Caco-2 (cell line): ENCODE data around the gene TIMMDC1. TPM values are rescaled to one million over a fixed set of nuclear protein-coding genes. Genes with fewer than 3 reads are reported as not detected.

ENCODE experiments used
- BruUV-seq: library from RNA; stranded (reverse); fragments of 400-500 nt; replicated peaks from 2 replicates; lab custom pipeline; 2021; lab: Mats Ljungman, UMichigan
- CTCF ChIA-PET: fragments of 300-600 bp; sonication (Branson Sonifier 250); formaldehyde crosslinking; loops from one replicate; lab custom pipeline; 2022; ENCODE audit warnings: antibody characterized with exemption; lab: Charles Lee
- POLR2A ChIA-PET: fragments of 300-600 bp; sonication (Branson Sonifier 250); formaldehyde crosslinking; loops from one replicate; lab custom pipeline; 2022; ENCODE audit warnings: antibody characterized with exemption; lab: Charles Lee
- DNase-seq, 2 experiments: peaks; one replicate each; pipeline versions ENCODE4 v3.0.0 to v3.0.0-alpha.2; 2020 to 2022
- H3K27me3 ChIP-seq: replicated peaks from 2 replicates; pipeline ENCODE4 v1.6.0; 2011; ENCODE audit warnings: low read length; ENCODE audit not compliant: control insufficient read depth, insufficient read depth
- H3K36me3 ChIP-seq: 2 replicates; pipeline ENCODE4 v1.5.1; 2011; ENCODE audit warnings: low read length; ENCODE audit not compliant: control insufficient read depth, insufficient read depth
- H3K4me1 ChIP-seq: fragments of 250-450 bp; sonication (Bioruptor Pico); 2 replicates; pipeline ENCODE4 v1.5.1; 2020; ENCODE audit warnings: mild to moderate bottlenecking
- H3K4me3 ChIP-seq: 2 replicates; pipeline ENCODE4 v1.5.1; 2011; ENCODE audit warnings: low read depth, mild to moderate bottlenecking, control low read depth, low read length
- H3K9me3 ChIP-seq: fragments of 250-450 bp; sonication (Bioruptor Pico); 2 replicates; pipeline ENCODE4 v1.5.1; 2020; ENCODE audit warnings: mild to moderate bottlenecking, moderate library complexity
- H3K27ac Mint-ChIP-seq: one replicate; pipeline ENCODE4 v1.8.0; 2022; ENCODE audit warnings: mixed read lengths; ENCODE audit not compliant: unreplicated experiment
- H3K27me3 Mint-ChIP-seq: one replicate; pipeline ENCODE4 v1.8.0; 2022; ENCODE audit warnings: mixed read lengths; ENCODE audit not compliant: insufficient read depth, unreplicated experiment
- H3K36me3 Mint-ChIP-seq: one replicate; pipeline ENCODE4 v1.8.0; 2022; ENCODE audit warnings: mild to moderate bottlenecking, mixed read lengths; ENCODE audit not compliant: insufficient read depth, unreplicated experiment
- H3K4me1 Mint-ChIP-seq: one replicate; pipeline ENCODE4 v1.8.0; 2022; ENCODE audit warnings: low read depth, mixed read lengths; ENCODE audit not compliant: unreplicated experiment
- H3K4me3 Mint-ChIP-seq: one replicate; pipeline ENCODE4 v1.8.0; 2022; ENCODE audit warnings: mild to moderate bottlenecking, moderate library complexity, mixed read lengths; ENCODE audit not compliant: unreplicated experiment
- H3K9me3 Mint-ChIP-seq: one replicate; pipeline ENCODE4 v1.8.0; 2022; ENCODE audit warnings: mixed read lengths; ENCODE audit not compliant: unreplicated experiment
- intact Hi-C: fragments of 100-400 bp; cut with micrococcal nuclease; formaldehyde crosslinking; loops from one replicate; pipeline ENCODE4 v1.10.0; 2022; ENCODE audit not compliant: unreplicated experiment
- total RNA-seq: library from RNA; stranded (reverse); gene quantifications from 2 replicates; pipeline ENCODE4 v1.2.3, GENCODE V29; 2022
- TF ChIP-seq, protein P1 (sequence below), 2 experiments: fragments of 200-600 bp in 1 of 2; IDR thresholded peaks; 1 replicate in 1 of 2; 2 replicates in 1 of 2; pipeline versions ENCODE4 v1.5.1 to v1.8.0; 2011 to 2022; ENCODE audit warnings: antibody characterized with exemption in 1 of 2, control low read depth in 1 of 2, inconsistent platforms in 1 of 2, low read depth in 1 of 2, low read length in 1 of 2, mild to moderate bottlenecking in 1 of 2, moderate library complexity in 1 of 2; ENCODE audit not compliant: insufficient read depth in 1 of 2, severe bottlenecking in 1 of 2, unreplicated experiment in 1 of 2

TIMMDC1 gene
- total RNA-seq, 1 experiment from 2014 or later = 66.7 TPM

DNA sequence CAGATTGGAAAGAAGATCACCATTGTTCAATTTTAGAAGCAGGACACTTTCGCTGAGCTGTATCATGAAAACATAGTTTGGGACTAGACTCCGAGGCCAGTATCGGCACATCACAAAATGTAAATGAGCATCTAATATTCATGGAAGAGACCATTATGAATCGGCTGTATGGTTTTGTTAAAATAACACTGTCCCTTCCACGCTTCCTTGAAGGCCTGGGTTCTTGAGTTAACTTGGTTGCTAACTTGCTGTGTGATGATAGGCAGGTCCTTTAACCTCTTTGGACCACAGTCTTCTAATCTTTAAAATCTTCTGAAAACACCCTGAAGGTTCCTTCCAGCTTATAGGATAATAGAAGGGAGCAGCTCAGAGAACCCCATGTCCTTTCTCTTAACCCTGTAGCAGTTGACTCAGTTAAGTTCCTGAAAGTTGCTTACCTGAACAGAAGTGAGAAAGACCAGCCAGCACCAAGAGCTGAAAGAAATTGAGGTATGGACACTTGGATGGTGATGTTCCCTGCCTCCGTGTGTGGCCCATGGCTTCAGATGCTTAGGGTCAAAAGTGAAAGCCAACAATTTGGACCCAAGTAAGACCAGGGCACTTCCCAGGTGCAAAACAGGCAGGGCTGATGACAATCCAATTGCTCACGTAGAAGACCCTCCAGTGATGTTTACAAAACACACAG, 59.0 kb downstream of the TIMMDC1 start:
- Histone ChIP-seq H3K36me3 (no peaks in the 10 kb centered on the region), H3K4me3 (no peak overlapping the region), H3K9me3 (no peaks in the 10 kb centered on the region), H3K27me3 (no peaks in the 10 kb centered on the region; the same call in 1 of the 2 replicates), H3K4me1 (no peaks in the 10 kb centered on the region)
- TF ChIP-seq, protein P1, sequence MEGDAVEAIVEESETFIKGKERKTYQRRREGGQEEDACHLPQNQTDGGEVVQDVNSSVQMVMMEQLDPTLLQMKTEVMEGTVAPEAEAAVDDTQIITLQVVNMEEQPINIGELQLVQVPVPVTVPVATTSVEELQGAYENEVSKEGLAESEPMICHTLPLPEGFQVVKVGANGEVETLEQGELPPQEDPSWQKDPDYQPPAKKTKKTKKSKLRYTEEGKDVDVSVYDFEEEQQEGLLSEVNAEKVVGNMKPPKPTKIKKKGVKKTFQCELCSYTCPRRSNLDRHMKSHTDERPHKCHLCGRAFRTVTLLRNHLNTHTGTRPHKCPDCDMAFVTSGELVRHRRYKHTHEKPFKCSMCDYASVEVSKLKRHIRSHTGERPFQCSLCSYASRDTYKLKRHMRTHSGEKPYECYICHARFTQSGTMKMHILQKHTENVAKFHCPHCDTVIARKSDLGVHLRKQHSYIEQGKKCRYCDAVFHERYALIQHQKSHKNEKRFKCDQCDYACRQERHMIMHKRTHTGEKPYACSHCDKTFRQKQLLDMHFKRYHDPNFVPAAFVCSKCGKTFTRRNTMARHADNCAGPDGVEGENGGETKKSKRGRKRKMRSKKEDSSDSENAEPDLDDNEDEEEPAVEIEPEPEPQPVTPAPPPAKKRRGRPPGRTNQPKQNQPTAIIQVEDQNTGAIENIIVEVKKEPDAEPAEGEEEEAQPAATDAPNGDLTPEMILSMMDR (IDR thresholded peaks at IDR 0.05; ENCODE audit: insufficient read depth in 1 of 2, low read depth in 1 of 2, low read length in 1 of 2, severe bottlenecking in 1 of 2, unreplicated experiment in 1 of 2) = no peak
- no peaks in the 10 kb centered on the region for H3K36me3 Mint-ChIP-seq
- no TSS peak for BruUV-seq
- H3K4me3 Mint-ChIP-seq = no peak overlapping the region
- peaks cover 7% of the 10 kb centered on the region for H3K4me1 Mint-ChIP-seq
- no peak for DNase-seq
- ChIA-PET POLR2A (no interaction called here), CTCF (interaction anchor here (1.0 kb wide), 1 partner anchor 17 kb away, joined by 3 read pairs; no protein-coding TSS in a partner anchor)
- H3K27ac Mint-ChIP-seq = no peak overlapping the region
- H3K27me3 Mint-ChIP-seq = peaks cover 18% of the 10 kb centered on the region
- H3K9me3 Mint-ChIP-seq = no peaks in the 10 kb centered on the region
- intact Hi-C loops = no loop called here

DNA sequence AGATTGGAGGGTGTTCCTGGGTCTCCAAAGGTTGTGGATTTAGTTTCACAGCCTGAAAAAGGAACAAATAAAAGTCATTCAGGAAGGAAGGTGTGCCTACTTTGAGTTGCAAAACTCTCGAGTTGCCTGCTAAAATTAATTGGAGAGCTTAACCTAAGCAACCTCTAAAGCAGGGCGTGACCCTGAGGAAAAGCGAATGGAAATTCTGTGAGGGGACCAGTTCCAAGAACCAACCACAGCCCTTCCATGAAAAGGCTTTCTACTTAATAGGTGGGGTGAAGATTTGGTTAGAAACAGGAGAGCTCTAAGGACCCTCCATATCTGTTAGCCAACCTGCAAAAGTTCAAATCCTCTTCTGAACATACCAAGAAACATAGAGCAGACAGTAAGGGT, 59.5 kb downstream of the TIMMDC1 start:
- peaks cover 18% of the 10 kb centered on the region for H3K27me3 Mint-ChIP-seq
- no peaks in the 10 kb centered on the region for H3K4me1 ChIP-seq
- no TSS peak for BruUV-seq
- no peaks in the 10 kb centered on the region; the same call in 1 of the 2 replicates for H3K27me3 ChIP-seq
- peaks cover 7% of the 10 kb centered on the region for H3K4me1 Mint-ChIP-seq
- no peak overlapping the region for H3K27ac Mint-ChIP-seq
- intact Hi-C loops = no loop called here
- no peak for DNase-seq
- H3K9me3 ChIP-seq = no peaks in the 10 kb centered on the region
- ChIA-PET CTCF (interaction anchor here (1.0 kb wide), 1 partner anchor 16 kb away, joined by 3 read pairs; no protein-coding TSS in a partner anchor), POLR2A (no interaction called here)
- H3K9me3 Mint-ChIP-seq = no peaks in the 10 kb centered on the region
- H3K4me3 ChIP-seq = no peak overlapping the region
- no peak overlapping the region for H3K4me3 Mint-ChIP-seq
- no peaks in the 10 kb centered on the region for H3K36me3 ChIP-seq
- TF ChIP-seq, protein P1 (IDR thresholded peaks at IDR 0.05; ENCODE audit: insufficient read depth in 1 of 2, low read depth in 1 of 2, low read length in 1 of 2, severe bottlenecking in 1 of 2, unreplicated experiment in 1 of 2) = no peak
- H3K36me3 Mint-ChIP-seq = no peaks in the 10 kb centered on the region

DNA sequence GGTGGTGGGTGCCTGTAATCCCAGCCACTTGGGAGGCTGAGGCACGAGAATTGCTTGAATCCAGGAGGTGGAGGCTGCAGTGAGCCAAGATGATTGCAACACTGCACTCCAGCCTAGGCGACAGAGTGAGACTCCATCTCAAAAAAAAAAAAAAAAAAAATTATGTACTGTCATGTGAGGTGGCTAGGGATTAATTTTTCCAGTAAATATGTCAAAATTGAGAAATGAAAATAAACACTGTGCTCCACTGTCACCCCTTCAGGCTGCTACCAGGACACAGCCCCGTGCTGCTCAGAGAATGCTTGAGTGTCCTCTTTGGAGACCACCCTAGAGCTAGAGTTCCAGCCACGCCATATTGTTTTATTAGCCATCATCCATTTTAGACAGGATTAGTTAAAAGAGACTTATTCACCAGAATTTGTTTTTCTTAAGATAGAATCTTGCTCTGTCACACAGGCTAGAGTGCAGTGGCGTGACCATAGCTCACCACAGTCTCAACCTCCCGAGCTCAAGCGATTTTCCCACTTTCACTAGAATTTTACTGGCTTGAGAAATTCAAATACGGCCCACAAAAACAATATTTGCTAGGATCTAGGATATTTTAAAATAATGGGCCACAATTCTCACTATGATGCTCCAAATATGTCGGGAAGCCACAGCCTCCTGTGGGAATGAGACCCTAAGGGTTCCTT, 60.4 kb downstream of the TIMMDC1 start:
- peaks cover 7% of the 10 kb centered on the region for H3K4me1 Mint-ChIP-seq
- Histone ChIP-seq H3K4me3 (no peak overlapping the region), H3K27me3 (no peaks in the 10 kb centered on the region; the same call in 1 of the 2 replicates), H3K4me1 (no peaks in the 10 kb centered on the region), H3K9me3 (no peaks in the 10 kb centered on the region), H3K36me3 (no peaks in the 10 kb centered on the region)
- H3K27ac Mint-ChIP-seq = no peak overlapping the region
- intact Hi-C loops = loop anchor here (1.0 kb wide), 1 partner anchor 283 kb away; no protein-coding TSS in a partner anchor
- POLR2A ChIA-PET = no interaction called here
- DNase-seq = no peak
- CTCF ChIA-PET = no interaction called here
- H3K36me3 Mint-ChIP-seq = no peaks in the 10 kb centered on the region
- BruUV-seq = no TSS peak
- no peak overlapping the region for H3K4me3 Mint-ChIP-seq
- no peaks in the 10 kb centered on the region for H3K9me3 Mint-ChIP-seq
- H3K27me3 Mint-ChIP-seq = peaks cover 18% of the 10 kb centered on the region
- TF ChIP-seq, protein P1 (IDR thresholded peaks at IDR 0.05; ENCODE audit: insufficient read depth in 1 of 2, low read depth in 1 of 2, low read length in 1 of 2, severe bottlenecking in 1 of 2, unreplicated experiment in 1 of 2) = no peak
